Inferior parietal cortex (tissue), 1 donor: Measurements from ENCODE around the gene BCL2L15.

Experiments used
- DNase-seq: peaks from one replicate; pipeline ENCODE4 v3.0.0-alpha.2; 2016; ENCODE audit errors: extremely low spot score

Gene BCL2L15

DNA sequence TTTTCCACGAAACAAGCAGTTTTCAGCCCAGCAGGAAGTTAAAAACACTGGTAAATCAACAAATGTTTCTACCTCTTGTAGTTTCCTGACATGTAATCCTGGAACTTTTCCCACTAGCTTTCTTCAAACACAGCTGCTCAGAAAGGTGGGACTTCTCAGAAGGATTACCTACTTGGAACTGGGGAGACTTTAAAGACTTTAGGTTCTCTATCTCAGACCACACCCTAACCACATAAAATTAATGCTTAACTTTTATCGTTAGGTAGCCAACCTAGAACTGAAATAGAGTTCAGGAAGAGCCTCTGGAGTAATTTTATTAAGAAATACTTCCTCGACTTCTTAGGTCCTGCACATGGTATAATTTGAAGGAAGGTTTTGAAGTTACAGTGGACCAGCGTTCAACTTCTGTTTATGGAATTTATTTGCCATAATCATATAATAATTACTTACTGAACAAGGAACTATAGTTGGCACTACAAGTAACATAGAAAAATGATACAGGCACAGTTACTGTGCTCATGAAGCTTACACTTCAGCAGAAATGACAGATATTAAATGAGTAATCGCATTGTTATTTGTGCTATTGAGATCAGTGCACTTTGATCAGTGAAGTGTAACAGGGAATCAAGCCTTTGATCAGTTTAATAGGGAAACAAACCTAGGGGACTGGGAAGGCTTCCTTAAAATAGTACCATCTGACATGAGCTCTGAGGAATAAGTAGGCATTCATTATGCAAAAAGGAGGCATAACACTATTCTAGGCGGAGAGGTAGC lies at the start of gene BCL2L15:
BCL2L15 (minus strand) TSS at position 180 of the 774 bp plus-strand sequence. CDS start 206 bp downstream, outside the sequence.
- no peak for DNase-seq

DNA sequence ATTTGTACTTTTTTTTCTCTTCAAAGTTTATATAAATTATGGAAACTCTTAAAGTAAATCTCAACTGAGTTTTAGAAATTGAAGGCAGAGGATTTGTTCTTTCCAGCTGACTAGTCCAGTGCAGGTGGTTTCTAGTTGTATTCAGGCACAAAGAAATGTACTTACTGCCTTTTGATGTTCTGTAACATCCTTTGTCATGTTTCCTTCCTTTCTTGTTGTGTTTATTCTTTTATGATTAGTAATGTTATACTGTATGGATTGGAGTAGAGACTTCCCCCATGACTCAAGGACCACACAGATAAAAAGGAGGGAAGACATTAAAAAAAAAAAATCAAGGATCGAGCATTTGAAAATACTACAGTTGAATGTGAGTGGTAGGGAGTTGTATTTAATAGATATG lies 49.8 kb upstream of the BCL2L15 start:
- no peak for DNase-seq

DNA sequence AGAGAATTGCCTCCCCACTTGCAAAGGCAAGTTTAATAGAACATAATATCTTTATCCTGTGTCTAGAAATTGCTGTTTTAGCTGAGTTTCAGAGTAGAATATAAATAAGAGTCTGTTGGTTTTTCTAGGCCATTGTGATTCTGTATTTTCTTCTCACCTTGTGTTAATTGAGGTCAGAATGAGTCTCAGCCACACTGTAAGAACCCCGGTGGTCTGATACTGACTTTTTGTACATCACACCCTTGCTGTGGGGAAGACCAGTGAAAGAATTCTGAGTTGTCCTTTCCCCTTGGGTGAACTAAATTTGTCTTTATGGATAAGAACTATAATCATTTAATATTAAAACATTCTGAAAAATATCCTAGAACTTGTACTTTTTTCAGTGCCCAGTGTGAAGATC lies 48.6 kb upstream of the BCL2L15 start:
- no peak for DNase-seq

DNA sequence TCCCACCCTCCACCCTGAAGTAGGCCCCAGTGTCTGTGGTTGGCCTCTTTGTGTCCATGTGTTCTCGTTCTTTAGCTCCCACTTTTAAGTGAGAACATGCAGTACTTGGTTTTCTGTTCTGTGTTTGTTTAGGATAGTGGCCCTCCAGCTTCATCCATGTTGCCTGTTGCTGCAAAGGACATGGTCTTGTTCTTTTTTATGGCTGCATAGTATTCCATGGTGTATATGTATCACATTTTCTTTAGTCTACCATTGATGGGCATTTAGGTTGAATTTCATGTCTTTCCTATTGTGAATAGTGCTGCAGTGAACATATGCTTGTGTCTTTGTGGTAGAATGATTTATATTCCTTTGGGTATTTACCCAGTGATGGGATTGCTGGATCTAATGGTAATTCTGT lies 47.8 kb upstream of the BCL2L15 start:
- DNase-seq = no peak

DNA sequence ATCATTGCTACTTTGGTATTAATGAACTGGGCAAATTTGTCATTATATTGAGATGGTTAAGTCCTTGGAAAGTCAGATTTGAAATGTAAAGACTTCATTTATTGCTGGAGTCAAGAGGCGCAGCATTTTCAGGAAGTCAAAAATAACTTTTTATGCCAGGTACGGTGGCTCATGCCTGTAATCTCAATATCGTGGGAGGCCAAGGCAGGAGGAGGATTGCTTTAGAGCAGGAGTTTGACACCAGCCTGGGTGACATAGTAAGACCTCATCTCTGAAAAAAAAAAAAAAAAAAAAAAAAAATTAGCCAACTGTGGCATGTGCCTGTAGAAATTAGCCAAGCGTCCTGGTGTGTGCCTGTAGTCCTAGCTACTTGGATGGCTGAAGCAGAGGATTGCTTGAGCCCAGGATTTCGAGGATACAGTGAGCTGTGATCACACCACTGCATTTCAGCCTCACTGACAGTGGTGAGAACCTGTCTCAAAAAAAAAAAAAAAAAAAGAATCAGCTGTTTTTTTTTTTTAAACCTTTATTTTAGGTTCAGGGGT lies 47.2 kb upstream of the BCL2L15 start:
- no peak for DNase-seq

DNA sequence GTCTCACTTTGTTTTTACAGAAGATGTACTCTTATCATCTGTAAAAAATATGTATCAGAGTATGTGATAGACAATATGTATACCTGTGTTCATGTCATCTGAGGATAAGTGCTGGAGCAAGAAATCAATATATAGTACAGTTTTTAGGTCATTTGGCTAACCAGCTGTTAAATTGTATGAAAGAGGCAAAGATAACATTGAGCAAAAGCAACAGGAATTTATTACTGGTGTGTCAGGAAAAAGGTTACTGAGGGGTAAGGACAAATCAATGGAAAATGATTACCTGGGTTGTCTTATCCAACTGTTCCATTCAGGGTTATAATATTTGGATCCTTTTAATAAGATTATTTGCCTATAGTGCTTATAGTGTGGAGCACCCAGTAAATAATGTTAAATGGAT lies 46.6 kb upstream of the BCL2L15 start:
- DNase-seq = no peak

DNA sequence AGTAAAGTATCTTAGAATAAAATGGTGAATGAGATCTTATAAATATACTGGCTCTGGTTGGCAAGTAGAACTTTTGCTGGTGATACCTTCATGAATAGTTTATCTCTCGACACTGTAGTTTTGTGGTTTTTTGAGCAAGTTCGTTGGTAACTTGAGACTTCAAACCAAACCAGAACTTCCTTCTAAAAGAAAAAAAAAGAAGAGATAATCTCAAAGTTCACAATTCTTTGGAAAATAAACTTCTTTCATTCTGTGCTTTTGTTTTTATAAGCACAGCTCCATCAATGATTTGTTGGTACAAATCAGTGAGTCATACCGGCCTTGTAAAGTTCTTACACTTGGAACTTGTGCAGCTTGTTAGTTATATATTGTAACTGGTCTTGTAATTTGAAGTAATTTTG lies 44.1 kb upstream of the BCL2L15 start:
- no peak for DNase-seq

DNA sequence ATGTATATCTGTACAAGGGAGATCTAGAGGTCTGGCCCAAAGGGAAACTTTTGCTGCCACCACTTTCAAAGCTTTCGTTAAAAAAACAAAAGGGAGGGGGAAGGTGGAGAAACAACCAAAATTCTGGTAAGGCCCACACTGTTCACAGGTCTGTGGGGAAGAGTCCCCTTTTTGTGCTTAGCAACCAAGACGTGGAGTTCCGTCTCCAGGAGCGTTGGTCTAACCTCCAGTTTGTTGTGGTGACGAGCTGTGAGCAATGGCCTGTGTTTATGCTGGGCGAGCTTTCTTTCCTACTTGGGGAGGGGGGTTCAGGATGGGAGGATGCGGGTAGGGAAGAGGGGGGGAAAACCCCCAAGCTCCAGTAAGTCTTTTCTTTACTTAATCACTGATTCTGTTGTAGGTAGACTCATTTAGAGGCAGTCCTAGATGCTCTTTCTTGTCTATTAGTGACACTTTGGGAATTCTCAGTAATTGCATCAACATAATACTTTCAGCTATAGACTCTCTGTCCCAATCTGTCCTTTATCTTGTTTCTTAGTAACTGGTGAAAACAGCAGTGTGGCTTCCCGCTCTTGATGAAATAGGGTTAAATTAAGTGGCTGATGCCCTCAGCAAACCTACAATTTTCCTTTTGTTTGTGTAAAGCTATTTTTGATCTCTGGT lies 43.2 kb upstream of the BCL2L15 start:
- no peak for DNase-seq

DNA sequence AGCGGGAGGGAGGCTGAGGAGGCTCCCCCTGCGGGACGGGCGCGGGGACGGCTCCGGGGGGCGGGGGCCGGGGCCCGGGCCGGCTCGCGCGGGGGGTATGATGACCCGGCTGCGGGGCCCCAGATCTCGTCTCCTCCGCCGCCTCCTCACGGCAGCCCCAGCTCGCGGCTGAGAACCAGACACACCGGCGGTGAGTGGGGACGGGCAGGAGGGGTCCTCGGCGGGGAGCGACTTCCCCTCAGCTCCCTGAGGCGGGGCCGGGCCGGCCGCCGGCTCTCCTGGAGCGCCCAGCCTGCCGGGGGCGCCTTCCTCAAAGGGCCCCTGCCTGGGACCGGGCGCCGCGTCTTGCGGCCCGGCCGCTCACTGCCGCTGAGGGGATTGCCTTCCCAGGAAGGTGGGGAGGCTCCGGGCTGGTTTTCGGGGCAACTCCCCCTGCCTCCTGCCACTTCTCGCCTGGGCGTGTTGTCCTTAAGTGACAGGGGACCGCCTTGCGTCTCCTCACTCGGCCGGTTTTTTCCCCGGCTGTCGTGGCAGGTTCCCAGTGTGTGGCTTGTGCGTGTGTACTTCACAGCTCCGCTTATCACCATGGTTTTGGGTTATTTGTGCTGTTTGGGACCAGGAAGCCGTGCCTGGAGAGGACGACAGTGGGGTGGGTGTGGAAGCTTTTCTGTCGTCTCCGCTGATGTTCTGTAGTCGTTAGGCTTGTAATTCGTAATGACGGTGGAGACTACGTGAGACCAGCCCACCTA lies 42.5 kb upstream of the BCL2L15 start:
- no peak for DNase-seq

DNA sequence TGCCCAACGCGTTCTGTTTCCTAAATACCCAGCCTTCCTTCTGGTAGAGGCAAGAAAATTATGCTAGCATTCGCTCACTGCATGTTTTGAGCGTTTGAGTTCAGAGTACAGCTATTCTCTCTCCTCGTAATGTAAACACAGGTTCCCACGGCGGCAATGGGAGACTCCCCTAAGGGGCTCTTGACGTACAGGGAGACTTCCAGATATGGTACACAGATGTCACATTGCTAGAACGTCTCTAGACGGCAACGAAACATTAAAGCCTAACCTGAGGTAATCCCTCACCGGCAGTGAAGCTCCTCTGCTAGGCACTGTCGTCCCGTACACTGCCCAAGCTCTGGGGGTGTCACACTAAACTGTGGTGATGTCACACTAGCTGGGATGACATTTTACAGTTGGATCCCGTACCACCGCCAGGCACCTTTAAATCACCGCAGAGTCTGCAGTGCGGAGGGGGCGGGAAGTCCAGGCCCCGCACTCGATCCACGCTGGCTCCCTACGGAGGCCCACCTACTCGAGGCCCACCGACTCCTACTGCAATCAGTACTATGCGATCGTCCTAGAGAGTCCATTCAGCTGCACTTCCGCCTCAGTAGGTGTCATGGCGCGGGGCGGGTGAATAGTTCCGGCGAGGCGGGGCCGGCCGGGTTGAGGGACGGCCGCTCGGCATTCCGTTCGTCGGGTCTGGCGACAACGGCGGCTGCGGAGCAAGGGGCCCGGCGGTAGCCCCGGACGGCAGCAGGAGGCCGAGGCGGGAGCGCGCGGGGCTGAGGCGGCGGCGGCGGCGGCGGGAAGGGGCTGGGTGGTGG lies 41.8 kb upstream of the BCL2L15 start, which contains the start of gene HIPK1:
HIPK1 (plus strand) TSS at position 384 of the 809 bp plus-strand sequence.
- peak; percentile 94 for DNase-seq

DNA sequence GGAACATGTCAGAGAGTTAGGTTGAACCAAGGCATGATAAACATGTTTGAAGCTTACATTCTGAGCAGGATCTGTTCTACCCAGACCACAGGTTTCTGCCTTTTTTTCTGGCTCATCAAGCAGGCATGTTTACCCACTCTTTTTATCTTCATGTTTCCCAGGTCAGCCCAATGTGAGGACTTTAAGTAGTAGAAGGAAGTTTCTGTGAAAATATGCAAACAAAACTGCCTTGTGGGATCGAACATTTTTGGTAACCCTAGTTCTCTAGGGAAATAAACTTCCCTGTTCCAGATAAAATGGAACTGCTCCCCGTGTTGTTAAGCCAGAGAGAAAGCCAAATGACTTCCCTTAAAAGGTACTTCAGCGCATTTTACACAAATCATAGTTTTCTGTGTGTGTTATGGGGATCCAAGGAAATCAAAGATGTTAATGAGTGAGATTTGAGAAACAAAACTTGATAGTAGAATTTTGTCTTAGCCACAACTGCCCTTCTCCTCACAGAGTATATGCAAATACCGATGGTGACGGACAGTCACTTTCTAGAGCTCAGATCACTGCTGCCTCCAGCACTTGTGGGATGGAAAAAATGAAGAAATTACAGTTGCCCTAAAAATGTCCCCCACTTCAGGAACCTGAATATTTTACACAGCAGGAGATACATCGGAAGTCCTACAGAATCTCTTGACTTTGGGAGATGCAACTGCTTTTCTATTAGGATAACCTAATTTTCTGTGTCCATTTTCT lies 41.0 kb upstream of the BCL2L15 start:
- DNase-seq = no peak

DNA sequence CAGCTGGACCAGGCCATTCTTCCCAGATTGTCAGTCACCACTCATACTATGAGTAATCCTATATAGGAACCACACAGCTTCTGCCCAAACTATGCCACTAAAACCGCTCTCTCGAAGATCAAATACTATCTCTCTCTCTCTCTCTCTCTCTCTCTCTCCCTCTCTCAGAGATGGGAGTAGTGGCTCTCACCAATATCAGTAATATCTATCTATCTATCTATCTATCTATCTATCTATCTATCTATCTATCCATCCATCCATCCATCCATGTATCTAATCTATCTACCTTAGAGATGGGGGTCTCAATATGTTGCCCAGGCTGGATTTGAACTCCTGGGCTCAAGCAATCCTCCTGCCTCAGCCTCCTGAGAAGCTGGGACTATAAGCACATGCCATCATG lies 37.1 kb upstream of the BCL2L15 start:
- DNase-seq = no peak

DNA sequence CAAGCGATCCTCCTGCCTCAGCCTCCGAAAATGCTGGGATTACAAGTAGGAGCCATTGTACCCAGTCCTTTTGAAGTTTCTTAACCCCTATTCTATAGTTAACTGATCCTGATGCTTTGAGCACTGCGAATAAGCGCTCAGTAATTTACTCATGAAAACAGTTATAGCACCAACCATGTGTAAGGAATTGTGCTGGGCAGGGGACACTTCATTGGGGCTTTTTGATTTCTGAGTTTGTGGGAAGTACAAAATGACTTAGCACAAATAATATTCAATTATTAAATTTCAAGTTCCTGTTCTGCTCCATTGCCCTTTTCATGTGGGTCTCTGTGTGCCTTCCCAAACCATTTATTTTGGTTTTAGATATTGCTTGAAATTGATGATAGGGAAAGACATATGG lies 35.6 kb upstream of the BCL2L15 start:
- DNase-seq = no peak

DNA sequence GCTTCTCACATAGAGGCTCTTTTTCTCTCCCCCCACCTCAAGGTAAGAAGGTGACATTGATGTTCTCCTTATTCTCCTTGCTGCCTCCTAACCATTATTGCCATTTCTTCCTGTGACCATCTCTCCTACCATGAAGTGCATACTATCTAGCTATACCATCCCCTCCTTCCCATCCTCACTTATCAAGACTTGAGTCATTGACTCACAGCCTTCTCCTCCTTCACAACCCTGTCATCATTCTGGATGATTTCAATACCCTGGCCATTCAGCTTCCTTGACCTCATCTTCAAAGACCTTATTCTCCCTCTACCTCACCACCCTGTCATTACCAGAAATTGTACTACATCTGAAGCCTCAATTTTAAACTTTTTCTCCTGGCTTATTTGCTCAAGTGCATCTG lies 30.9 kb upstream of the BCL2L15 start:
- no peak for DNase-seq

DNA sequence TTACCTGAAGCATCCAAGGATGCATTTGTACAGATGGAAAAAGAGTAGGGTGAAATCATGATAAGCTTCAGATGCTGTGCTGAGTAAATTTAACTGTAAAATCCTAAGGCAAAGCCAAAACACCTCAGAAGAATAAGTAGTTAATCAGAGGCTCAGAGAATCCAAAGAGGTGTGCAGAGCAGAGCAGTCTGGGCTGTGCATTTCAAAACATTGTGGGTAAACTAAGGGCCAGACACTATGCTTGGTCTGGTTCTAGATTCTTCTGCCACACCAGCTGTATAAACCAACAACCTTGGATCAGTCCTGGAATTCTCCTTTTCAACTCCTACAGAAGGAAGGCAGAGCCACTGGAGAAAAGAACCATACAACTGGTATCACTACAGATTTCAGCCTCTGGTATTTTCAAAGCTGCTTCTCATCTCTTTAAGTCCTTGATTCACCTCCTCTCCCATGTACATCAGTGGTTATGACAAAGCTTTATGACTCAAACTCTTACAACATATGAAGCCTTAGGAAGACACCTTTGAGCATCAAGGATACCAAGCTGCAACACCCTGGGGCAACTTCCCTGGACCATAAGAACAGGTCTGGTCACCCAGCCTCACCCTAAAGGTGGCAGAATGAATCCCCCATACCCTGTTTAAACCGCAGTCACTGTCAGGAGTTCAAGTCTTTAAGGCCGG lies 30.2 kb upstream of the BCL2L15 start:
- DNase-seq = no peak

DNA sequence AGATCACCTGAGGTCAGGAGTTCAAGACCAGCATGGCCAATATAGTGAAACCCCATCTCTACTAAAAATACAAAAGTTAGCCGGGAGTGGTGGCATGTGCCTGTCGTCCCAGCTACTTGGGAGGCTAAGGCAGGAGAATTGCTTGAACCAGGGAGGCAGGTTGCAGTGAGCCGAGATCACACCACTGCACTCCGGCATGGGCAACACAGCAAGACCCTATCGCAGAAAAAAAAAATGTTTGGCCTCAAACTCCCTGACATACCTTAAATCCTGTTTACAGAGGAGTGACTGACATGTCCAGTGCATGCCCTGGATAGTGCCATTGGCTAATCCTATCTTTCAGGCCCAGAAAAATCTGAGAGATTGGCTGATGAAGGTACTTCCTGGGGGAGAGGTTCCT lies 29.6 kb upstream of the BCL2L15 start:
- no peak for DNase-seq

DNA sequence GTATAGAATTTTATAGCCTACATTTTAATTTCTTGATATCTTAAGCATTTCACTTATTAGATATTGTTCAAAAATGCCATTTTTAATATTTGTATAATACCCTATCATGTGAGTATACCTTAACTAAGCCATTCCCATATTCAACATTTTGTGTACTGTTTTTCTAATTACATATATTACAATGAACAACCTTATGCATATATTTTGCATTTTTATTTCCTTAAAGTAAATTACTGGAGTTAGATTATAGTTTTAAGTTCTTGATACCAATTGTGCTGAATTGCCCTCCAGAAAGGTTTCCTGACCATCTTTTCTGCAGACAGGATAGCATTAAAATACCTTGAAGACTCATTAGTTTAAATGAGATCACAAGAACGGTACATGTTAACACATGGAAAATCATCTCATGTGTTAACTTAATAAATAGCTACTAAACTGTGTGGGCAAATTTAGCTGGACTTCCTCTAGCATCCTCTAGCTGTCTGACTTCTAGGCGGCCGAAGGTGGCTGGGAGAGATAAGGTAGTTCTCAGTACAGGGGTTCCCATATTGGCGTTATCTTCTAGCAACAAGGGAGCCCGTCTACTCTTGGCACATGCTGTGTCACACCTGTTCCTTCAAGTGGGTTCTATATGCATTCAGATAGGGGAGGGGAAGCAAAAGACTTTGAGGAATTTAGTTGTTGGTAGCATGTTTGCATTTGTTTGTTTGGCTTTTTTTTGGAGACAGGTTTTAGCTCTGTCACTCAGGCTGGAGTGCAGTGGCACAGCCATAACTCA lies 26.7 kb upstream of the BCL2L15 start:
- DNase-seq = peak; percentile 53

DNA sequence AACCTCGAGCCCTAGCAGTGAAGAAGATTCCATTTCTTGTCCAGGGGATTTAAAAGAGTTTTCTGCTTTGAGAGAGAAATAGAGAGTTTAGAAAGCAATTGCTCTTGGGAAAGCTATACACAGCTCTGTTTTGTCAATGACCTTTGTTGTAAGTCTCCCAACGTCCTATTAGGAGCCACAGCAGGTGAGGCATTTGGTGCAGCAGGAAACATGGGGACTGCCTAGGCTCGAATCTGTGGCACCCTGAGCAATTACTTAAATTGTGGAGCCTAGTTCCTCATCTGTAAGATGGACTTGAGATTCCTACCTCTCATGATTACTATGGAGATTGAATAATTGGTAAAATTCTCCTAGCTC lies 25.9 kb upstream of the BCL2L15 start:
- no peak for DNase-seq

DNA sequence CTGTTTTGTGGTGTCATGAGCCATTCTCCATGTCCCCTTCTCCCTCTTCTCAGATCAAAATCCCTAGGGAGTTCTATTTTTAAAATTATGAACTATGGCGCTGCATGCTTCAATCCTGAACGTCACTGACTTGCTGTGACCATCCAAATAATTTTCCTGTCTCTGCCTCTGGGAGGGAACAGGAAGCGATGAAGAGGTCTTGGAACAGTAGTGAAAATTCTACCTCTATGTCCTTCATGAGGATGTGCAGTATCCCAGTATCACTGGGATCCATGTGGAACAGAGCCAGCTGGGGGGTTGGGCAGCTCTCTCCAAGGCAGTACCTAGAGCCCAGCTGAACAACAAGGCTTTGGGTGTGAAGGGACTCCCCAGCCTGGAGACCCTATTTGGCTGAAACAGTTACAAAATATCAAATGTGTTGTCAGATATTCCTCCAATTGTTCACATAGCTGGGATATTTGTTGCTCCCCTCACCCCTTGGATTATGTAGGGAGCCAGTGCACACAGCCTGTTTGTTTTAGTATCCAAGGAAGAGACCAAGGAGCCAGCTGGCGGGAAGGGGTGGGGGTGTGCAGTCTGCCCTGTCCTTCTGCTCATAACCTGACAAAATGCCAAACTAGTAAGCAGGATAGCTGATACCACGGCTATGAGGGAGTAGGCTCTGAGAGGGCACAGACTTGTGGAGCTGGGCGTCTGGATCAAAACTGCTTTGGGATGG lies 25.4 kb upstream of the BCL2L15 start:
- DNase-seq = no peak
